KMS-11 (cell line): ENCODE data around the gene MYL5.

Experiments
- H2AFZ ChIP-seq: fragments of 200-600 bp; sonication (generic); 2 replicates; pipeline ENCODE4 v1.6.1; 2016; ENCODE audit warnings: antibody characterized with exemption, mixed run types, low read depth
- H3K27ac ChIP-seq: fragments of 200-600 bp; sonication (generic); 2 replicates; pipeline ENCODE4 v1.6.1; 2016; ENCODE audit warnings: mild to moderate bottlenecking, mixed run types
- H3K27me3 ChIP-seq: fragments of 200-600 bp; sonication (generic); 2 replicates; pipeline ENCODE4 v1.6.1; 2017; ENCODE audit warnings: mild to moderate bottlenecking, low read depth, mixed run types, moderate library complexity; ENCODE audit not compliant: insufficient read depth
- H3K36me3 ChIP-seq: fragments of 200-600 bp; sonication (generic); 2 replicates; pipeline ENCODE4 v1.6.1; 2017; ENCODE audit warnings: mild to moderate bottlenecking, mixed run types; ENCODE audit not compliant: insufficient read depth
- H3K4me1 ChIP-seq: fragments of 200-600 bp; sonication (generic); 2 replicates; pipeline ENCODE4 v1.6.1; 2016; ENCODE audit warnings: mild to moderate bottlenecking, low read depth, mixed run types; ENCODE audit not compliant: poor library complexity, severe bottlenecking
- H3K4me2 ChIP-seq: fragments of 200-600 bp; sonication (generic); 2 replicates; pipeline ENCODE4 v1.7.0; 2016; ENCODE audit warnings: mild to moderate bottlenecking, mixed run types
- H3K4me3 ChIP-seq: fragments of 200-600 bp; sonication (generic); IDR thresholded peaks from 2 replicates; pipeline ENCODE4 v1.6.1; 2017; ENCODE audit warnings: low read depth, low read length, mixed read lengths; ENCODE audit not compliant: insufficient read depth
- H3K79me2 ChIP-seq: fragments of 200-600 bp; sonication (generic); 2 replicates; pipeline ENCODE4 v1.6.1; 2016; ENCODE audit warnings: low read depth, mixed run types; ENCODE audit not compliant: insufficient read depth
- H3K9ac ChIP-seq: fragments of 200-600 bp; sonication (generic); 2 replicates; pipeline ENCODE4 v1.6.1; 2016; ENCODE audit warnings: mild to moderate bottlenecking, mixed run types
- H4K20me1 ChIP-seq: fragments of 200-600 bp; sonication (generic); 2 replicates; pipeline ENCODE4 v1.6.1; 2016; ENCODE audit warnings: mild to moderate bottlenecking, mixed run types; ENCODE audit not compliant: insufficient read depth
- CTCF ChIP-seq: fragments of 200-600 bp; sonication (generic); conservative IDR thresholded peaks from 2 replicates; pipeline ENCODE4 v1.6.1; 2017; ENCODE audit warnings: low read depth, mild to moderate bottlenecking, antibody characterized with exemption, low read length, moderate library complexity, mixed read lengths

MYL5 gene

GRCh38 chr4:706834-707598 is 32.7 kb downstream of the MYL5 start:
- H3K4me2 ChIP-seq, result no peak overlapping the region
- no peak overlapping the region for H3K27ac ChIP-seq

GRCh38 chr4:707929-708630 is 33.7 kb downstream of the MYL5 start:
- no peaks in the 10 kb centered on the region for H3K36me3 ChIP-seq
- no peaks in the 10 kb centered on the region for H3K4me1 ChIP-seq
- H3K27me3 ChIP-seq, result no peaks in the 10 kb centered on the region
- H3K4me2 ChIP-seq, result no peak overlapping the region
- H2AFZ ChIP-seq, result no peak overlapping the region
- no peaks in the 10 kb centered on the region for H4K20me1 ChIP-seq
- no peak for TF ChIP-seq CTCF
- H3K9ac ChIP-seq, result no peak overlapping the region
- no peak overlapping the region for H3K4me3 ChIP-seq
- H3K27ac ChIP-seq, result no peak overlapping the region
- H3K79me2 ChIP-seq, result no peaks in the 10 kb centered on the region

More at GRCh38 chr4:706834-707598, 32.7 kb downstream of the MYL5 start:
- H4K20me1 ChIP-seq, result no peaks in the 10 kb centered on the region
- no peak for TF ChIP-seq CTCF
- no peaks in the 10 kb centered on the region for H3K27me3 ChIP-seq
- no peak overlapping the region for H3K9ac ChIP-seq
- H3K4me1 ChIP-seq, result no peaks in the 10 kb centered on the region
- no peaks in the 10 kb centered on the region for H3K36me3 ChIP-seq
- H2AFZ ChIP-seq, result no peak overlapping the region
- no peaks in the 10 kb centered on the region for H3K79me2 ChIP-seq
- no peak overlapping the region for H3K4me3 ChIP-seq

- Histone ChIP-seq H3K27ac (no peak overlapping the region), H3K9ac (no peak overlapping the region), H3K27me3 (no peaks in the 10 kb centered on the region), H3K4me2 (no peak overlapping the region), H2AFZ (no peak overlapping the region), H3K4me1 (no peaks in the 10 kb centered on the region), H3K79me2 (no peaks in the 10 kb centered on the region), H4K20me1 (no peaks in the 10 kb centered on the region), H3K4me3 (no peak overlapping the region), H3K36me3 (no peaks in the 10 kb centered on the region)
- no peak for TF ChIP-seq CTCF
Observed at GRCh38 chr4:708631-708933, 34.2 kb downstream of the MYL5 start.

- H3K4me1 ChIP-seq, result no peaks in the 10 kb centered on the region
- no peaks in the 10 kb centered on the region for H4K20me1 ChIP-seq
- H2AFZ ChIP-seq, result no peak overlapping the region
- H3K79me2 ChIP-seq, result no peaks in the 10 kb centered on the region
- no peak overlapping the region for H3K4me2 ChIP-seq
- no peak for TF ChIP-seq CTCF
- no peaks in the 10 kb centered on the region for H3K36me3 ChIP-seq
- no peak overlapping the region for H3K4me3 ChIP-seq
- H3K9ac ChIP-seq, result no peak overlapping the region
- no peak overlapping the region for H3K27ac ChIP-seq
- H3K27me3 ChIP-seq, result no peaks in the 10 kb centered on the region
Observed at GRCh38 chr4:709348-709747, 35.0 kb downstream of the MYL5 start.
